Upper lobe of right lung (tissue), 1 donor: ENCODE results near the gene MFAP3. TPM values are rescaled to one million over a fixed set of nuclear protein-coding genes. Genes with fewer than 3 reads are reported as not detected.

Experiments used
- ATAC-seq: fragments of 200-7000 bp; cut with Tn5 transposase; one replicate; pipeline ENCODE4 v1.9.1; 2020; ENCODE audit warnings: mild to moderate bottlenecking, moderate library complexity
- DNase-seq: peaks from one replicate; pipeline ENCODE4 v3.0.0-alpha.2; 2020
- H3K27ac ChIP-seq: fragments of 200-600 bp; one replicate; pipeline ENCODE4 v1.8.0; 2022
- H3K27me3 ChIP-seq: fragments of 200-600 bp; one replicate; pipeline ENCODE4 v1.8.0; 2022; ENCODE audit warnings: mild to moderate bottlenecking
- H3K36me3 ChIP-seq: fragments of 200-600 bp; one replicate; pipeline ENCODE4 v1.8.0; 2022
- H3K4me1 ChIP-seq: fragments of 200-600 bp; one replicate; pipeline ENCODE4 v1.8.0; 2022
- H3K4me3 ChIP-seq: fragments of 200-600 bp; one replicate; pipeline ENCODE4 v1.8.0; 2022; ENCODE audit warnings: mild to moderate bottlenecking
- H3K9me3 ChIP-seq: fragments of 200-600 bp; one replicate; pipeline ENCODE4 v1.8.0; 2022
- CTCF ChIP-seq: fragments of 200-600 bp; IDR thresholded peaks from one replicate; pipeline ENCODE4 v1.8.0; 2022; ENCODE audit warnings: antibody characterized with exemption
- intact Hi-C: fragments of 100-400 bp; cut with DNase I; formaldehyde crosslinking; loops from one replicate; pipeline ENCODE4 v1.11.0; 2022
- total RNA-seq: library from RNA; stranded (reverse); fragmentation: NEBNext Ultra II Directional; extraction: Animal tissue kit (Norgen Biotek cat#: 25700); gene quantifications from one replicate; pipeline ENCODE4 v1.2.1, GENCODE V29; 2021
- donor health status: DM: no; HTN: yes; CAD: no; lungs with severe emphysema.

The MFAP3 gene
- total RNA-seq, 1 donor from 2014 or later: 32.8 TPM

GRCh38 chr5:154055201-154055600, 16.4 kb downstream of the MFAP3 start:
- ATAC-seq: no peak
- H3K36me3 ChIP-seq: peaks cover 31% of the 10 kb centered on the region
- H3K27ac ChIP-seq: no peak overlapping the region
- no peaks in the 10 kb centered on the region for H3K27me3 ChIP-seq
- H3K9me3 ChIP-seq: no peaks in the 10 kb centered on the region
- no peaks in the 10 kb centered on the region for H3K4me1 ChIP-seq
- no peak for TF ChIP-seq CTCF
- intact Hi-C loops: no loop called here
- H3K4me3 ChIP-seq: no peak overlapping the region
- DNase-seq: no peak

- TF ChIP-seq CTCF: no peak
- no peak overlapping the region for H3K4me3 ChIP-seq
- ATAC-seq: peak; percentile 40
- no peaks in the 10 kb centered on the region for H3K27me3 ChIP-seq
- H3K36me3 ChIP-seq: peaks cover 9% of the 10 kb centered on the region
- no peaks in the 10 kb centered on the region for H3K4me1 ChIP-seq
- intact Hi-C loops: no loop called here
- no peak overlapping the region for H3K27ac ChIP-seq
- no peaks in the 10 kb centered on the region for H3K9me3 ChIP-seq
- DNase-seq: no peak
Measured at GRCh38 chr5:154058055-154059038, 19.6 kb downstream of the MFAP3 start.

GRCh38 chr5:154059039-154059430, 20.3 kb downstream of the MFAP3 start:
- Histone ChIP-seq H3K4me3 (no peak overlapping the region), H3K4me1 (no peaks in the 10 kb centered on the region), H3K27ac (no peak overlapping the region), H3K36me3 (peaks cover 2% of the 10 kb centered on the region), H3K9me3 (no peaks in the 10 kb centered on the region), H3K27me3 (no peaks in the 10 kb centered on the region)
- intact Hi-C loops: no loop called here
- DNase-seq (no peak), ATAC-seq (no peak)
- TF ChIP-seq CTCF: no peak

GRCh38 chr5:154059583-154059982, 20.8 kb downstream of the MFAP3 start:
- H3K27me3 ChIP-seq: no peaks in the 10 kb centered on the region
- no peak for TF ChIP-seq CTCF
- intact Hi-C loops: no loop called here
- DNase-seq (no peak), ATAC-seq (no peak)
- H3K4me3 ChIP-seq: no peak overlapping the region
- H3K27ac ChIP-seq: no peak overlapping the region
- H3K9me3 ChIP-seq: no peaks in the 10 kb centered on the region
- H3K4me1 ChIP-seq: no peaks in the 10 kb centered on the region
- H3K36me3 ChIP-seq: no peaks in the 10 kb centered on the region

- no peak for DNase-seq
- intact Hi-C loops: no loop called here
- Histone ChIP-seq H3K4me3 (no peak overlapping the region), H3K4me1 (no peaks in the 10 kb centered on the region), H3K27me3 (no peaks in the 10 kb centered on the region), H3K9me3 (no peaks in the 10 kb centered on the region), H3K27ac (no peak overlapping the region), H3K36me3 (no peaks in the 10 kb centered on the region)
- no peak for TF ChIP-seq CTCF
- no peak for ATAC-seq
Measured at GRCh38 chr5:154060606-154061005, 21.8 kb downstream of the MFAP3 start.
